T-cell (primary cell): Measurements from ENCODE around the gene GHR. TPM values are rescaled to one million over a fixed set of nuclear protein-coding genes. Genes with fewer than 3 reads are reported as not detected.
"Not testable (repeated sequence)": the region's sequence is repeated elsewhere in the genome, so short reads cannot be mapped to it uniquely, and the experiment has no call there.

Experiments used
- ATAC-seq, 4 experiments: fragments of 200-7000 bp in 3 of 4; fragments of 150-1000 bp in 1 of 4; cut with Tn5 transposase; replicated peaks in 1 of 4; 1 replicate in 3 of 4; 2 replicates in 1 of 4; pipeline ENCODE4 v1.10.0; 2021; ENCODE audit warnings: moderate library complexity in 3 of 4, mild to moderate bottlenecking in 2 of 4, moderate number of reproducible peaks in 1 of 4
- CTCF ChIA-PET, 2 donors: fragments of 300-600 bp; sonication (Branson Sonifier 250); formaldehyde crosslinking; loops; one replicate each; lab custom pipeline; 2022; ENCODE audit warnings: antibody characterized with exemption in 2 of 2; lab: Charles Lee
- POLR2A ChIA-PET, 2 donors: fragments of 300-600 bp; sonication (Branson Sonifier 250); formaldehyde crosslinking; loops; one replicate each; lab custom pipeline; 2022; ENCODE audit warnings: antibody characterized with exemption in 2 of 2; lab: Charles Lee
- DNase-seq, 35 experiments: peaks; one replicate each; pipeline versions ENCODE4 v3.0.0 to v3.0.0-alpha.2; 2013 to 2023
- H3K27ac ChIP-seq: one replicate; pipeline ENCODE4 v1.5.1; 2013; ENCODE audit warnings: low read length
- H3K27me3 ChIP-seq, 2 experiments: replicated peaks in 1 of 2; 1 replicate in 1 of 2; 2 replicates in 1 of 2; pipeline versions ENCODE4 v1.6.1 to v1.7.0; 2013; ENCODE audit warnings: low read length in 1 of 2, mixed read lengths in 1 of 2; ENCODE audit not compliant: control insufficient read depth in 2 of 2, insufficient read depth in 2 of 2; ENCODE audit errors: extremely low read depth in 1 of 2
- H3K36me3 ChIP-seq, 2 donors: 1 replicate in 1 of 2; 2 replicates in 1 of 2; pipeline versions ENCODE4 v1.6.1 to v1.7.0; 2013; ENCODE audit warnings: low read length in 1 of 2; ENCODE audit not compliant: control insufficient read depth in 2 of 2, insufficient read depth in 1 of 2; ENCODE audit errors: extremely low read depth in 1 of 2
- H3K4me1 ChIP-seq, 2 experiments: 1 replicate in 1 of 2; 2 replicates in 1 of 2; pipeline versions ENCODE4 v1.6.1 to v1.7.0; 2013; ENCODE audit warnings: low read length in 2 of 2, mixed read lengths in 1 of 2; ENCODE audit not compliant: insufficient read depth in 2 of 2, control insufficient read depth in 1 of 2; ENCODE audit errors: extremely low read depth in 1 of 2
- H3K4me3 ChIP-seq, 2 donors: 1 replicate in 1 of 2; 2 replicates in 1 of 2; pipeline versions ENCODE4 v1.5.1 to v1.7.0; 2013; ENCODE audit warnings: mild to moderate bottlenecking in 2 of 2, low read length in 1 of 2, moderate library complexity in 1 of 2; ENCODE audit not compliant: control insufficient read depth in 1 of 2; ENCODE audit errors: extremely low read depth in 1 of 2
- H3K9me3 ChIP-seq: 2 replicates; pipeline ENCODE4 v1.7.0; 2013
- H3K27ac Mint-ChIP-seq, 2 donors: one replicate each; pipeline ENCODE4 v1.8.0; 2020 to 2021; ENCODE audit warnings: mild to moderate bottlenecking in 2 of 2, mixed read lengths in 2 of 2
- H3K27me3 Mint-ChIP-seq, 2 donors: one replicate each; pipeline ENCODE4 v1.8.0; 2021 to 2022; ENCODE audit warnings: mixed read lengths in 2 of 2
- H3K36me3 Mint-ChIP-seq: one replicate; pipeline ENCODE4 v1.8.0; 2021; ENCODE audit warnings: mixed read lengths
- H3K4me1 Mint-ChIP-seq, 3 donors: one replicate each; pipeline ENCODE4 v1.8.0; 2020 to 2022; ENCODE audit warnings: mixed read lengths in 3 of 3, mild to moderate bottlenecking in 1 of 3
- H3K4me3 Mint-ChIP-seq, 3 donors: one replicate each; pipeline ENCODE4 v1.8.0; 2020 to 2022; ENCODE audit warnings: mild to moderate bottlenecking in 3 of 3, mixed read lengths in 3 of 3, moderate library complexity in 3 of 3
- H3K9me3 Mint-ChIP-seq, 3 donors: one replicate each; pipeline ENCODE4 v1.8.0; 2020 to 2022; ENCODE audit warnings: mixed read lengths in 3 of 3
- WGBS: methylation state at CpG from one replicate; pipeline ENCODE4 v1.1.5; 2013; ENCODE audit warnings: missing lambda C conversion rate; ENCODE audit not compliant: insufficient coverage; 5-methylcytosine and 5-hydroxymethylcytosine counted together
- total RNA-seq, 35 experiments: library from RNA in 6 of 35; stranded (reverse) in 6 of 35; fragments of 120-200 nt in 1 of 35; gene quantifications; one replicate each; pipeline versions ENCODE4 v1.2.1 to v1.2.4 and lab custom pipeline; 2013 to 2026

GHR gene
- total RNA-seq, 5 donors from 2014 or later (not counting 1 experiment from before 2014, with no cell fraction given), result 0.06 TPM; not detected in 4

- DNase-seq, result no peak
- H3K27me3 Mint-ChIP-seq, result peaks cover 4 to 8% of the 10 kb centered on the region in 2 donors
- Histone ChIP-seq H3K9me3 (no peaks in the 10 kb centered on the region), H3K4me3 (no peak overlapping the region), H3K36me3 (no peaks in the 10 kb centered on the region), H3K27ac (no peak overlapping the region), H3K27me3 (no peaks in the 10 kb centered on the region), H3K4me1 (no peaks in the 10 kb centered on the region)
- CTCF ChIA-PET, result no interaction called here
- no peak overlapping the region for H3K27ac Mint-ChIP-seq
- 100% methylated on average over 1 of the region's 4 CpGs for WGBS
- no peaks in the 10 kb centered on the region for H3K36me3 Mint-ChIP-seq
- POLR2A ChIA-PET, result no interaction called here
- H3K9me3 Mint-ChIP-seq, result peaks cover 2 to 10% (median 4%) of the 10 kb centered on the region in 3 donors
- peaks cover 0 to 3% (median 0%) of the 10 kb centered on the region in 3 donors for H3K4me1 Mint-ChIP-seq
- H3K4me3 Mint-ChIP-seq, result no peak overlapping the region
- ATAC-seq, result no peak
These were observed 249.7 kb downstream of the GHR start for GRCh38 chr5:42672925-42673324.

GRCh38 chr5:42675602-42676001 lies 252.4 kb downstream of the GHR start:
- Histone ChIP-seq H3K27ac (no peak overlapping the region), H3K4me3 (no peak overlapping the region), H3K9me3 (no peaks in the 10 kb centered on the region), H3K36me3 (no peaks in the 10 kb centered on the region), H3K27me3 (no peaks in the 10 kb centered on the region), H3K4me1 (no peaks in the 10 kb centered on the region)
- H3K27ac Mint-ChIP-seq, result no peak overlapping the region
- ATAC-seq, result no peak
- H3K4me1 Mint-ChIP-seq, result peaks cover 0 to 3% (median 0%) of the 10 kb centered on the region in 3 donors
- DNase-seq, result no peak
- CTCF ChIA-PET, result no interaction called here
- H3K27me3 Mint-ChIP-seq, result peaks cover 3 to 4% of the 10 kb centered on the region in 2 donors
- H3K36me3 Mint-ChIP-seq, result no peaks in the 10 kb centered on the region
- H3K9me3 Mint-ChIP-seq, result peaks cover 2 to 10% (median 4%) of the 10 kb centered on the region in 3 donors
- H3K4me3 Mint-ChIP-seq, result no peak overlapping the region
- POLR2A ChIA-PET, result no interaction called here

GRCh38 chr5:42676362-42676761 lies 253.1 kb downstream of the GHR start:
- Mint-ChIP-seq H3K27me3 (peaks cover 3 to 4% of the 10 kb centered on the region in 2 donors), H3K4me1 (peaks cover 0 to 3% (median 0%) of the 10 kb centered on the region in 3 donors), H3K9me3 (peaks cover 2 to 10% (median 4%) of the 10 kb centered on the region in 3 donors), H3K36me3 (no peaks in the 10 kb centered on the region), H3K27ac (no peak overlapping the region), H3K4me3 (no peak overlapping the region)
- ChIA-PET CTCF (interaction anchor here in 1 of 2 donors (0.6 kb wide), 1 partner anchor 16 kb away, joined by 4 read pairs; no protein-coding TSS in a partner anchor), POLR2A (no interaction called here)
- WGBS, result no CpG with 5 or more reads among the region's 1 CpG
- Histone ChIP-seq H3K4me1 (no peaks in the 10 kb centered on the region), H3K36me3 (no peaks in the 10 kb centered on the region), H3K27me3 (no peaks in the 10 kb centered on the region), H3K4me3 (no peak overlapping the region), H3K9me3 (no peaks in the 10 kb centered on the region), H3K27ac (no peak overlapping the region)
- ATAC-seq (no peak), DNase-seq (no peak)

GRCh38 chr5:42677156-42677842 lies 254.1 kb downstream of the GHR start:
- Histone ChIP-seq H3K27me3 (no peaks in the 10 kb centered on the region), H3K9me3 (no peaks in the 10 kb centered on the region), H3K4me1 (no peaks in the 10 kb centered on the region), H3K4me3 (no peak overlapping the region), H3K27ac (no peak overlapping the region), H3K36me3 (no peaks in the 10 kb centered on the region)
- ATAC-seq (no peak), DNase-seq (no peak)
- Mint-ChIP-seq H3K4me1 (peaks cover 0 to 3% (median 0%) of the 10 kb centered on the region in 3 donors), H3K4me3 (no peak overlapping the region), H3K27ac (no peak overlapping the region), H3K36me3 (no peaks in the 10 kb centered on the region), H3K27me3 (peaks cover 3 to 4% of the 10 kb centered on the region in 2 donors), H3K9me3 (peaks cover 3 to 7% (median 4%) of the 10 kb centered on the region in 3 donors)
- CTCF ChIA-PET, result no interaction called here
- POLR2A ChIA-PET, result no interaction called here
- WGBS, result 100% methylated on average over 2 of the region's 5 CpGs

- no peak overlapping the region for H3K4me3 Mint-ChIP-seq
- H3K36me3 Mint-ChIP-seq, result no peaks in the 10 kb centered on the region
- CTCF ChIA-PET, result no interaction called here
- POLR2A ChIA-PET, result no interaction called here
- WGBS, result 100% methylated on average over 1 of the region's 3 CpGs
- no peaks in the 10 kb centered on the region for H3K36me3 ChIP-seq
- H3K9me3 Mint-ChIP-seq, result peaks cover 2 to 8% (median 5%) of the 10 kb centered on the region in 3 donors
- H3K9me3 ChIP-seq, result no peaks in the 10 kb centered on the region
- no peak overlapping the region for H3K4me3 ChIP-seq
- ATAC-seq (no peak), DNase-seq (no peak)
- peaks cover 0 to 3% (median 0%) of the 10 kb centered on the region in 3 donors for H3K4me1 Mint-ChIP-seq
- no peaks in the 10 kb centered on the region for H3K27me3 ChIP-seq
- no peak overlapping the region for H3K27ac Mint-ChIP-seq
- H3K27ac ChIP-seq, result no peak overlapping the region
- H3K4me1 ChIP-seq, result no peaks in the 10 kb centered on the region
- H3K27me3 Mint-ChIP-seq, result peaks cover 3 to 4% of the 10 kb centered on the region in 2 donors
These were observed 256.8 kb downstream of the GHR start for GRCh38 chr5:42680046-42680445.

- H3K27ac ChIP-seq, H3K4me3 Mint-ChIP-seq, H3K36me3 ChIP-seq, H3K9me3 ChIP-seq, CTCF ChIA-PET, H3K36me3 Mint-ChIP-seq, H3K27ac Mint-ChIP-seq, H3K4me1 Mint-ChIP-seq, DNase-seq, ATAC-seq, H3K4me3 ChIP-seq, H3K4me1 ChIP-seq, H3K27me3 ChIP-seq, H3K27me3 Mint-ChIP-seq, POLR2A ChIA-PET: not testable (repeated sequence)
- peaks cover 4 to 12% (median 5%) of the 10 kb centered on the region in 3 donors for H3K9me3 Mint-ChIP-seq
These were observed 261.8 kb downstream of the GHR start for GRCh38 chr5:42685078-42685477.
